Mucosa of rectum (tissue), 2 donors: ENCODE results near the gene DEPDC5.

ENCODE experiments used
- H3K27ac ChIP-seq, 2 donors: one replicate each; pipeline ENCODE4 v1.7.0; 2013; ENCODE audit warnings: inconsistent platforms in 2 of 2, low read depth in 2 of 2, low read length in 2 of 2
- H3K27me3 ChIP-seq, 2 donors: one replicate each; pipeline ENCODE4 v1.7.0; 2013; ENCODE audit warnings: low read length in 2 of 2; ENCODE audit not compliant: control insufficient read depth in 2 of 2, insufficient read depth in 2 of 2
- H3K36me3 ChIP-seq, 2 donors: one replicate each; pipeline ENCODE4 v1.7.0; 2013; ENCODE audit warnings: low read length in 2 of 2; ENCODE audit not compliant: control insufficient read depth in 2 of 2, insufficient read depth in 2 of 2
- H3K4me1 ChIP-seq, 2 donors: one replicate each; pipeline ENCODE4 v1.7.0; 2013; ENCODE audit warnings: low read length in 2 of 2, mild to moderate bottlenecking in 1 of 2; ENCODE audit not compliant: control insufficient read depth in 2 of 2, insufficient read depth in 2 of 2
- H3K4me3 ChIP-seq, 2 donors: one replicate each; pipeline ENCODE4 v1.7.0; 2013; ENCODE audit warnings: low read length in 2 of 2
- H3K9ac ChIP-seq, 2 donors: one replicate each; pipeline ENCODE4 v1.7.0; 2013; ENCODE audit warnings: low read length in 2 of 2, low read depth in 1 of 2, mild to moderate bottlenecking in 1 of 2
- H3K9me3 ChIP-seq, 2 donors: one replicate each; pipeline ENCODE4 v1.7.0; 2013; ENCODE audit warnings: low read length in 2 of 2; ENCODE audit not compliant: control insufficient read depth in 2 of 2
- donor health status: healthy.
- donor health status: Normal muscosa, but diverticular disease.

DEPDC5 gene

GRCh38 chr22:31743871-31744270, 9.9 kb upstream of the DEPDC5 start:
- H3K9me3 ChIP-seq: no peaks in the 10 kb centered on the region
- H3K27ac ChIP-seq: no peak overlapping the region
- H3K9ac ChIP-seq: no peak overlapping the region
- no peaks in the 10 kb centered on the region for H3K27me3 ChIP-seq
- H3K4me1 ChIP-seq: peaks cover 2 to 3% of the 10 kb centered on the region in 2 donors
- peaks cover 4 to 8% of the 10 kb centered on the region in 2 donors for H3K36me3 ChIP-seq
- H3K4me3 ChIP-seq: no peak overlapping the region

- H3K27me3 ChIP-seq: no peaks in the 10 kb centered on the region
- no peak overlapping the region for H3K27ac ChIP-seq
- no peak overlapping the region for H3K4me3 ChIP-seq
- H3K9me3 ChIP-seq: no peaks in the 10 kb centered on the region
- no peak overlapping the region for H3K9ac ChIP-seq
- peaks cover 4 to 8% of the 10 kb centered on the region in 2 donors for H3K36me3 ChIP-seq
- H3K4me1 ChIP-seq: peaks cover 10 to 13% of the 10 kb centered on the region in 2 donors
Measured at GRCh38 chr22:31747441-31747840, 6.4 kb upstream of the DEPDC5 start.

- H3K4me1 ChIP-seq: peaks cover 17 to 20% of the 10 kb centered on the region in 2 donors
- H3K9ac ChIP-seq: peak overlapping the region in 1 of 2 donors; percentile 22
- no peak overlapping the region for H3K27ac ChIP-seq
- peak overlapping the region; percentile 89 to 90 for H3K4me3 ChIP-seq
- H3K27me3 ChIP-seq: no peaks in the 10 kb centered on the region
- no peaks in the 10 kb centered on the region for H3K9me3 ChIP-seq
- peaks cover 4 to 8% of the 10 kb centered on the region in 2 donors for H3K36me3 ChIP-seq
Measured at GRCh38 chr22:31748490-31748889, 5.3 kb upstream of the DEPDC5 start.

GRCh38 chr22:31749636-31750364, 4.0 kb upstream of the DEPDC5 start, which contains the start of gene PRR14L:
Gene PRR14L (minus strand): TSS chr22:31750132. CDS start chr22:31738860, 11,272 bp downstream.
- Histone ChIP-seq H3K9ac (peak within 1 kb of the TSS; percentile 89 to 98), H3K4me1 (peaks cover 26 to 27% of the 10 kb centered on the region in 2 donors)

GRCh38 chr22:31750365-31751284, 3.2 kb upstream of the DEPDC5 start:
- Histone ChIP-seq H3K4me3 (peak overlapping the region; percentile 74 to 90), H3K9me3 (no peaks in the 10 kb centered on the region), H3K36me3 (peaks cover 2 to 4% of the 10 kb centered on the region in 2 donors), H3K27ac (peak overlapping the region in 1 of 2 donors; percentile 91), H3K27me3 (no peaks in the 10 kb centered on the region), H3K4me1 (peaks cover 27 to 29% of the 10 kb centered on the region in 2 donors), H3K9ac (peak overlapping the region; percentile 64 to 98)

More at GRCh38 chr22:31749636-31750364, 4.0 kb upstream of the DEPDC5 start, which contains the start of gene PRR14L:
- peak within 1 kb of the TSS; percentile 91 for H3K27ac ChIP-seq
- no peaks in the 10 kb centered on the region for H3K9me3 ChIP-seq
- peaks cover 3 to 4% of the 10 kb centered on the region in 2 donors for H3K36me3 ChIP-seq
- H3K27me3 ChIP-seq: no peaks in the 10 kb centered on the region
- H3K4me3 ChIP-seq: peak within 1 kb of the TSS; percentile 89 to 90

GRCh38 chr22:31752096-31752847, 1.5 kb upstream of the DEPDC5 start:
- Histone ChIP-seq H3K9ac (no peak overlapping the region), H3K27me3 (no peaks in the 10 kb centered on the region), H3K4me1 (peaks cover 27 to 29% of the 10 kb centered on the region in 2 donors), H3K4me3 (peak overlapping the region in 1 of 2 donors; percentile 87), H3K27ac (peak overlapping the region in 1 of 2 donors; percentile 99), H3K36me3 (peaks cover 2 to 5% of the 10 kb centered on the region in 2 donors), H3K9me3 (no peaks in the 10 kb centered on the region)

- Histone ChIP-seq H3K4me3 (peak overlapping the region; percentile 87 to 97), H3K27ac (peak overlapping the region; percentile 98 to 99), H3K9ac (peak overlapping the region; percentile 87 to 97), H3K36me3 (peaks cover 1 to 5% of the 10 kb centered on the region in 2 donors), H3K4me1 (peaks cover 27 to 29% of the 10 kb centered on the region in 2 donors), H3K9me3 (no peaks in the 10 kb centered on the region), H3K27me3 (no peaks in the 10 kb centered on the region)
Measured at GRCh38 chr22:31753005-31753633, 700 bp upstream of the DEPDC5 start.

- H3K9ac ChIP-seq: peak overlapping the region; percentile 87 to 92
- H3K27me3 ChIP-seq: no peaks in the 10 kb centered on the region
- no peak overlapping the region for H3K27ac ChIP-seq
- peaks cover 6 to 13% of the 10 kb centered on the region in 2 donors for H3K36me3 ChIP-seq
- H3K4me1 ChIP-seq: peaks cover 20 to 24% of the 10 kb centered on the region in 2 donors
- H3K9me3 ChIP-seq: no peaks in the 10 kb centered on the region
- peak overlapping the region; percentile 97 to 99 for H3K4me3 ChIP-seq
Measured at GRCh38 chr22:31754813-31755212, 994 bp downstream of the DEPDC5 start.

GRCh38 chr22:31757265-31757664, 3.4 kb downstream of the DEPDC5 start:
- peaks cover 11 to 29% of the 10 kb centered on the region in 2 donors for H3K36me3 ChIP-seq
- no peak overlapping the region for H3K9ac ChIP-seq
- H3K4me1 ChIP-seq: peaks cover 14 to 19% of the 10 kb centered on the region in 2 donors
- no peaks in the 10 kb centered on the region for H3K27me3 ChIP-seq
- no peak overlapping the region for H3K27ac ChIP-seq
- H3K9me3 ChIP-seq: no peaks in the 10 kb centered on the region
- no peak overlapping the region for H3K4me3 ChIP-seq
